Fibroblast of skin of left biceps (primary cell): ENCODE measurements around the gene INAFM1.
"Not testable (repeated sequence)": the region's sequence is repeated elsewhere in the genome, so short reads cannot be mapped to it uniquely, and the experiment has no call there.

Experiments
- DNase-seq, 2 experiments: peaks; one replicate each; pipeline ENCODE4 v3.0.0-alpha.2; 2013; ENCODE audit warnings: low read depth in 2 of 2

INAFM1 gene

GRCh38 chr19:47267350-47267759 is 7.3 kb upstream of the INAFM1 start:
- no peak for DNase-seq

GRCh38 chr19:47268028-47268427 is 6.7 kb upstream of the INAFM1 start:
- no peak for DNase-seq

- no peak for DNase-seq
These were observed 5.1 kb upstream of the INAFM1 start for GRCh38 chr19:47269596-47269995.

- DNase-seq, result no peak
These were observed 4.3 kb upstream of the INAFM1 start for GRCh38 chr19:47270408-47270807.

GRCh38 chr19:47271949-47272348 is 2.7 kb upstream of the INAFM1 start:
- DNase-seq, result no peak

GRCh38 chr19:47272448-47273312 is 2.0 kb upstream of the INAFM1 start:
- peak in 1 of 2 experiments; percentile 70 for DNase-seq

- peak; percentile 79 to 87 for DNase-seq
These were observed 1.2 kb upstream of the INAFM1 start for GRCh38 chr19:47273313-47274070.

GRCh38 chr19:47274891-47275761 is 441 bp downstream of the INAFM1 start:
- no peak for DNase-seq

GRCh38 chr19:47275791-47276461 is 1.2 kb downstream of the INAFM1 start:
- no peak for DNase-seq

- not testable (repeated sequence) for DNase-seq
These were observed 1.8 kb downstream of the INAFM1 start for GRCh38 chr19:47276513-47276912.

- no peak for DNase-seq
These were observed 5.6 kb downstream of the INAFM1 start for GRCh38 chr19:47280183-47280797.

- no peak for DNase-seq
These were observed 8.8 kb downstream of the INAFM1 start for GRCh38 chr19:47283405-47284059.

- peak in 1 of 2 experiments; percentile 37 for DNase-seq
These were observed 9.7 kb downstream of the INAFM1 start for GRCh38 chr19:47284324-47284899.

GRCh38 chr19:47296036-47296435 is 21.4 kb downstream of the INAFM1 start:
- DNase-seq, result no peak

GRCh38 chr19:47300867-47301266 is 26.2 kb downstream of the INAFM1 start:
- DNase-seq, result not testable (repeated sequence)

GRCh38 chr19:47302249-47302648 is 27.6 kb downstream of the INAFM1 start:
- DNase-seq, result no peak

- no peak for DNase-seq
These were observed 29.3 kb downstream of the INAFM1 start for GRCh38 chr19:47303966-47304365.

- peak; percentile 77 to 78 for DNase-seq
These were observed 30.6 kb downstream of the INAFM1 start for GRCh38 chr19:47305309-47305751.

GRCh38 chr19:47306303-47306702 is 31.6 kb downstream of the INAFM1 start:
- DNase-seq, result no peak

- no peak for DNase-seq
These were observed 34.4 kb downstream of the INAFM1 start for GRCh38 chr19:47309038-47309437.
